GM18519 (cell line): ENCODE measurements around the gene TPI1.
A peak's percentile ranks its signal among the peaks of the same experiment; 100 is the strongest.
"Not testable (repeated sequence)": the region's sequence is repeated elsewhere in the genome, so short reads cannot be mapped to it uniquely, and the experiment has no call there.

Experiments
- ATAC-seq: cut with Tn5 transposase; IDR thresholded peaks from one replicate; pipeline ENCODE4 v1.9.1; 2021; ENCODE audit warnings: mild to moderate bottlenecking, moderate library complexity; ENCODE audit not compliant: unreplicated experiment, low FRiP score

The TPI1 gene

DNA sequence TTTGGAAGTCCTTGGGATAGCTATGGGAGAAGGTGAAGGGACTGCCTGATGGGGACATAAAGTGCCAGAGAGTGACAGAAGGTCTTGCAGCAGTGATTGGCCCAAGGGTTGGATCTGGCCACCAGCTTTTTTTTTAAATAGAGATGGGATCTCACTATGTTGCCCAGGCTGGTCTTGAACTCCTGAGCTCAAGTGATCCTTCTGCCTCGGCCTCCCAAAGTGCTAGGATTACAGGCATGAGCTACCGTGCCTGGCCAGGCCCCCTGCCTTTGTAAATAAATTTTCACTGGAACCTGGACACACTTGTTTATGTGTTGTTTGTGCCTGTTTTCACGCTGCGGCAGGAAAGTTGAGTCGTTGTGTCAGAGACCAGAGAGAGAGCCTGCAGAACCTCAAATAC lies 2.0 kb upstream of the TPI1 start:
- not testable (repeated sequence) for ATAC-seq

DNA sequence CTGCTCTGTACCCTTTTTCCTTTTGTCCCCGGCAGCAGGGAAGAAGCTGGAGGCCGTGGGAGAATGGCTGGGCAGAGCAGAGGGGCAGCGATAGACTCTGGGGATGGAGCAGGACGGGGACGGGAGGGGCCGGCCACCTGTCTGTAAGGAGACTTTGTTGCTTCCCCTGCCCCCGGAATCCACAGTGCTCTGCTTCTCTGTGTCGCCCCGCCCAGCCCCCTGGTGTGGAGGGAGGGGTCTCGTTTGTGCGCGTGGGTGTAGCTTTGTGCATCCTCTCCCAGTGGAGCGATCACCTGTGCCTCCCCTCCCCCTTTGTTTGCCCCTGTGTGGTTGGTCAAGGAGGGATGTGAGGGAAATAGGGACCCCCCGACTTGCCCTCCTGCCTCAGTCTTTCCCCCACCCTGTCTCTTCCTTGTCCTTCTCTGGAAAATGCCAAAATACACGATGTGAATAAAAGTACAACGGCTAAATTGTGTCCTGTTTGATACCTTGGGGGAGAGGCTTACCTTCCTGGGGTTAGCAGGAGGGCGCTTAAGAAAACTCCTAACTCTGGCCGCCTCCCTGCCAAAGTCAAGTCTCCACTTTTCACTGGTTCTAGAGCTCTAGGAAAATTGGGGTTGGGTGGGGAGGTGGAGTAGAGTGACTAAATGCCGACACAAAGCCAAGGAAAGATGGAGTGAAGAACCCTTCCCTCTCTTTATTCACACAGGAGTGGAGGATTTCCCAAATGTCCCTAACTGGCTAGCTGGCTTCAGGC lies 990 bp upstream of the TPI1 start:
- ATAC-seq, result no peak

GRCh38 chr12:6866920-6867412 lies 365 bp upstream of the TPI1 start:
- no peak for ATAC-seq

DNA sequence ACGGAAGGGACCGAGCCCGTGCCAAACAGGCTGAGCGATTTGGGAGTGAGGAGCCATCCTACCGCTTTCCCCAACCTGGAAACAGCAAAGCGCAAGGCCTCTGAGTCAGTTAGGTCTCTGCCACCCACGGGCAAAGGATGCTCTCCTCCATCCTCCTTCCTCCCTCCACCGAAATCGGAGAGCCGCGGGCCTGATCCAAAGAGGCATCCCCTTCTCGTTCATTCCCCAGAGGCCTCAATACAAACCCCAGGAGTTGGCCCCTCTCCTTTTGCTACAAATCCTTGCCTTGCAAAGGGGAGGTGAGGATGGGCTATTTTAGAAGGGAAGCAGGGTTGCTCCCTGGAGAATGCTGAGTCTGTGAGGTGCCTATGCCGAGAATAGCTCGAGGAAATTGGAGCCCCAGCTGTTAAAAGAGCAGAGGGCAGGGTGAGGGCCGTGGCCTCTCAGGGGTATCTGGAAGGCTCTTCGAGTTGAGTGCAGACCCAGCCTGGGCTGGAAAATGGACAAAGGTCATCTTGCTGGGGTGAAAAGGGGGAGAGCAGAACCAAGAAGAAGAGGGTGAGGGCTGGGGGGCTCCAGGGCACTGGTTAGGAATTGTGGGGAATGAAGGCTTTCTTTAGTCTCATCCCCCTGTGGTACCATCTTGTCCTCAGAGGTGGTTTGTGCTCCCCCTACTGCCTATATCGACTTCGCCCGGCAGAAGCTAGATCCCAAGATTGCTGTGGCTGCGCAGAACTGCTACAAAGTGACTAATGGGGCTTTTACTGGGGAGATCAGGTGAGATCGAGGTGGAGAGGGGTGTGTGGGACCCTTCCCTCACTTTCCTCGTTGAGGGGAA lies 1.1 kb downstream of the TPI1 start:
- ATAC-seq, result no peak

DNA sequence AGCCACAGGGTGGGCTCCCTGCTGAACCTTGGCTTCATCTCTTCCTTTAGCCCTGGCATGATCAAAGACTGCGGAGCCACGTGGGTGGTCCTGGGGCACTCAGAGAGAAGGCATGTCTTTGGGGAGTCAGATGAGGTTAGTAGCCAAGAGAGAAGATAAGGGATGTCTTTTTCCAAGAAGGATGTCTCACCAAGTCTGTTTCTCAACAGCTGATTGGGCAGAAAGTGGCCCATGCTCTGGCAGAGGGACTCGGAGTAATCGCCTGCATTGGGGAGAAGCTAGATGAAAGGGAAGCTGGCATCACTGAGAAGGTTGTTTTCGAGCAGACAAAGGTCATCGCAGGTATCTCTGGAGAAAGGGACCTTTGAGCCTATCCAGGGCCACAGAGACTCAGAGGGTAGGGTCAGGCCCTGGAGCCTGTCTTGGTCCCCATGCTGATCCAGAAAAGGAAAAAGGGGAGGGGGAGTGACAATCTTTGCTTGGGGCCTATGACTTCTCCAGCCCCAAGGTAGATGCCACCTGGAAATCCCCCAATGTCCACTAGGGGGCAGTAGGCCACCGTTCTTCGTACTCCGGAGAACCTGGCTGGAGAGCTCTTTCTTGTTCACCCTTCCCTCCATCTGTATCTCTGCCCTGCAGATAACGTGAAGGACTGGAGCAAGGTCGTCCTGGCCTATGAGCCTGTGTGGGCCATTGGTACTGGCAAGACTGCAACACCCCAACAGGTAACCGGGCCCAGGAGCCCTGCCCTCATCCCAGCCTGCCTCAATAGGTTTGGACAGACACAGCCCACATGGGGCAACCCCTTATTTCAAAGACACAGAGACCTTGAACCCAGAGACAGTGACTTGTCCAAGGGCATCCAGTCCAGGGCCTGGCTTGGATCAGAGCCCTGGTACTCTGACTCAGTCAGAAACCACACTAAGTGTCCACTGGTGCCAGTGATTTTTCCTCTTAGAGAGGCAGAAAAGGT lies 2.0 kb downstream of the TPI1 start:
- ATAC-seq, result no peak

GRCh38 chr12:6870304-6870703 lies 3.0 kb downstream of the TPI1 start:
- ATAC-seq, result not testable (repeated sequence)

- no peak for ATAC-seq
Observed at GRCh38 chr12:6871052-6871957, 4.0 kb downstream of the TPI1 start.

- no peak for ATAC-seq
Observed at GRCh38 chr12:6872073-6873048, 5.0 kb downstream of the TPI1 start.

DNA sequence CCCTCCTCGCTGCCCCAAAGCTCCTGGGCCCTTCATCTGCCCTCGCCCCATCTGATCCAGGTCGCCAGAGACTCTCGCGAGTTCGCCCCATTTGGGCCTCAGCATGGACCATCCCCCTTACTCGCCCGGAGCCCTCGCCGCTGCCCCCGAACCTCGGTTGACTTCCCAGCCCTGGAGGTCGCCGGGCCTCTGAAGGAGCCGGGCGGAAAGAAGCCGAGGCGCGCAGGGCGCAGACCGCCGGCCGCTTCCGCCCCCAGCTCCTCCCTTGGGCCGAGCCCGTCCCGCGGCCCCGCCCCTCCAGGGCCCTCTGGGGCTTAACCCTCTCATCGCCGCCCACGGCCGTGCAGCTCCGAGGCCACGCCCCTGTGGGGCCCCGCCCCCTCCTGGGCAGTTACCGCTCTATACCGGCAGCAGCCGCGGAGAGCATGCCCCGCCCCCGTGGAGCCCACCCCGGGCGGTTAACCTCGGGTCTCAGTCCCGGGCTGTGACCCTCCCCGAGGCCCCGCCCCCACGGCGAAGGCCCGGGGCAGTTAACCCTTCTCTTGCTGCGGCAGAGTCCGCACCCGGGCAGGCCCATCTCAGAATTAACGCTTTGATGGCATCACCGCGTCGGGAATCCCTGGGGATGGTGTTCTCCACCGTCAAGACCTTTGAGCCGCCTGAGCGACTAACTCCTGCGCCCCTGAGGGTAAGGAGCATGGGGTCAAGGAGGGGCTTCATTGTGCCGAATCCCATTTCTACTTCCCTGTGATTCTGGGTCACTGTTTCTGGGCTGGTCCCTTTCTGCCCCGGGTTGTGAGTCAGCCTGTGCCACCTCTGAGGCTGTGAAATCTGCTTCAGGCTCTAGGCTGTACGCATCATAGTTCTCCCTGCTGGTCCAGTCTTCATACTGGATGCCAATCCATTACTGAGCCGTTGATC lies 6.0 kb downstream of the TPI1 start, which contains the start of gene SPSB2:
TSS of gene SPSB2 (minus strand) at position 210 of the 921 bp plus-strand sequence. CDS start 402 bp downstream, outside the sequence.
- ATAC-seq, result peak; percentile 62

- ATAC-seq, result not testable (repeated sequence)
Observed at GRCh38 chr12:6874015-6874368, 6.7 kb downstream of the TPI1 start.

- not testable (repeated sequence) for ATAC-seq
Observed at GRCh38 chr12:6879824-6880223, 12.5 kb downstream of the TPI1 start.

DNA sequence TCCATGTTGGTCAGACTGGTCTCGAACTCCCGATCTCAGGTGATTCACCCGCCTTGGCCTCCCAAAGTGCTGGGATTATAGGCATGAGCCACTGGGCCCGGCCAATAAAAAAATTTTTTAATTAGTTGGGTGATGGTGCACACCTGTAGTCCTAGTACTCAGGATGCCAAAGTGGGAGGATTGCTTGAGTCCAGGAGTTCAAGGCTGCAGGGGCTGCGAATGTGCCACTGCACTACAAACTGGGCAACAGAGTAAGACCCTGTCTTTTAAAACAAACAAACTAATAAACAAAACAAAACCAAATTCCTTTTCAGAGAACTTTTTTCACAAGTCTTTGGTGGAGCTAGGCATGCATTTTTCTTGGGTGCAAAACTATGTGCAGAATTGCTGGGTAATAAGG lies 15.9 kb downstream of the TPI1 start:
- no peak for ATAC-seq

GRCh38 chr12:6883683-6884082 lies 16.4 kb downstream of the TPI1 start:
- no peak for ATAC-seq

- no peak for ATAC-seq
Observed at GRCh38 chr12:6884539-6884938, 17.2 kb downstream of the TPI1 start.

DNA sequence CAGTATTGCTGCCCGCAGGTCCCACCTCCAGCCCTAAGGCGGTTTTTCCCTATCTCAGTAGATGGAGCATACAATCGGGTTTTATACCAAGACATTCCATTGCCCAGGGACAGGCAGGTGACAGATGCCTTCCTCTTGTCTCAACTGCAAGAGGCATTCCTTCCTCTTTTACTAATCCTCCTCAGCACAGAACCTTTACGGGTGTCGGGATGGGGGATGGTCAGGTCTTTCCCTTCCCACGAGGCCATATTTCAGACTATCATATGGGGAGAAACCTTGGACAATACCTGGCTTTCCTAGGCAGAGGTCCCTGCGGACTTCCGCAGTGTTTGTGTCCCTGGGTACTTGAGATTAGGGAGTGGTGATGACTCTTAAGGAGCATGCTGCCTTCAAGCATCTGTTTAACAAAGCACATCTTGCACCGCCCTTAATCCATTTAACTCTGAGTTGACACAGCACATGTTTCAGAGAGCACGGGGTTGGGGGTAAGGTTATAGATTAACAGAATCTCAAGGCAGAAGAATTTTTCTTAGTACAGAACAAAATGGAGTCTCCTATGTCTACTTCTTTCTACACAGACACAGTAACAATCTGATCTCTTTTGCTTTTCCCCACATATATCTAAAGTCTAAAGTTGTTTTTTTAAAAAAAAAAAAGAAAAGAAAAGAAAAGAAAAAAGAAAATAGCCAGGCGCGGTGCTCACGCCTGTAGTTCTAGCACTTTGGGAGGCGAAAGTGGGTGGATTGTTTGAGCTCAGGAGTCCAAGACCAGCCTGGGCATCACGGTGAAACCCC lies 19.1 kb downstream of the TPI1 start:
- ATAC-seq, result not testable (repeated sequence)

- ATAC-seq, result no peak
Observed at GRCh38 chr12:6887460-6887859, 20.1 kb downstream of the TPI1 start.
